OCI-LY1 (cell line): Measurements from ENCODE around the gene FREM2.

Experiments used
- H2AFZ ChIP-seq: fragments of 200-600 bp; sonication (generic), shearing (Covaris generic); 2 replicates; pipeline ENCODE4 v1.6.0; 2014; ENCODE audit warnings: antibody characterized with exemption, mild to moderate bottlenecking, low read length
- H3F3A ChIP-seq: fragments of 200-600 bp; sonication (generic), shearing (Covaris generic); 2 replicates; pipeline ENCODE4 v1.6.0; 2014; ENCODE audit warnings: mild to moderate bottlenecking, antibody characterized with exemption, low read length, moderate library complexity; ENCODE audit not compliant: insufficient read depth
- H3K27ac ChIP-seq: fragments of 200-600 bp; sonication (generic); 2 replicates; pipeline ENCODE4 v1.5.1; 2014; ENCODE audit warnings: low read length, mixed run types, mild to moderate bottlenecking, low read depth; ENCODE audit not compliant: poor library complexity, severe bottlenecking
- H3K27me3 ChIP-seq: fragments of 200-600 bp; sonication (generic); 2 replicates; pipeline ENCODE4 v1.6.0; 2014; ENCODE audit warnings: antibody characterized with exemption, mild to moderate bottlenecking, low read length, moderate library complexity; ENCODE audit not compliant: insufficient read depth
- H3K36me3 ChIP-seq: fragments of 200-600 bp; sonication (generic); 2 replicates; pipeline ENCODE4 v1.6.1; 2014; ENCODE audit warnings: mild to moderate bottlenecking, antibody characterized with exemption, low read length, moderate library complexity, mixed read lengths; ENCODE audit not compliant: insufficient read depth
- H3K4me1 ChIP-seq: fragments of 200-600 bp; sonication (generic); 2 replicates; pipeline ENCODE4 v1.5.1; 2014; ENCODE audit warnings: mild to moderate bottlenecking, low read length, moderate library complexity; ENCODE audit not compliant: insufficient read depth, severe bottlenecking
- H3K4me2 ChIP-seq: fragments of 200-600 bp; sonication (generic), shearing (Covaris generic); 2 replicates; pipeline ENCODE4 v1.6.1; 2014; ENCODE audit warnings: low read length
- H3K4me3 ChIP-seq: fragments of 200-600 bp; sonication (generic); 2 replicates; pipeline ENCODE4 v1.5.1; 2014; ENCODE audit warnings: low read length, low read depth, mild to moderate bottlenecking, mixed read lengths; ENCODE audit not compliant: poor library complexity, severe bottlenecking
- H3K79me2 ChIP-seq: fragments of 200-600 bp; shearing (Covaris generic); 2 replicates; pipeline ENCODE4 v1.6.1; 2016; ENCODE audit warnings: mixed run types, low read length, mixed read lengths; ENCODE audit not compliant: insufficient read depth
- H3K9ac ChIP-seq: fragments of 200-600 bp; sonication (generic), shearing (Covaris generic); 2 replicates; pipeline ENCODE4 v1.6.1; 2014; ENCODE audit warnings: mild to moderate bottlenecking, low read length, mixed read lengths
- H3K9me2 ChIP-seq: fragments of 200-600 bp; sonication (generic), shearing (Covaris generic); 2 replicates; pipeline ENCODE4 v1.6.1; 2014; ENCODE audit warnings: low read depth, mild to moderate bottlenecking, low read length, mixed read lengths
- H3K9me3 ChIP-seq: fragments of 200-600 bp; shearing (Covaris generic); 2 replicates; pipeline ENCODE4 v1.6.1; 2014; ENCODE audit warnings: low read length, mixed read lengths
- H4K20me1 ChIP-seq: fragments of 200-600 bp; sonication (generic), shearing (Covaris generic); 2 replicates; pipeline ENCODE4 v1.6.0; 2016; ENCODE audit warnings: mild to moderate bottlenecking, low read length; ENCODE audit not compliant: insufficient read depth
- CTCF ChIP-seq: fragments of 200-600 bp; sonication (generic), shearing (Covaris generic); IDR thresholded peaks from 2 replicates; pipeline ENCODE4 v1.5.1; 2017; ENCODE audit warnings: mild to moderate bottlenecking, antibody characterized with exemption, low read length, moderate library complexity, mixed read lengths
- EZH2 ChIP-seq: fragments of 200-600 bp; sonication (generic), shearing (Covaris generic); IDR thresholded peaks from 2 replicates; pipeline ENCODE4 v1.8.0; 2017; ENCODE audit warnings: borderline replicate concordance, mixed run types, mild to moderate bottlenecking, antibody characterized with exemption, low read length, moderate library complexity, mixed read lengths

The FREM2 gene

GRCh38 chr13:38922170-38922569 is 235.3 kb downstream of the FREM2 start:
- no peak overlapping the region for H3K9ac ChIP-seq
- no peaks in the 10 kb centered on the region for H3K79me2 ChIP-seq
- H3K27ac ChIP-seq = no peak overlapping the region
- no peaks in the 10 kb centered on the region for H3F3A ChIP-seq
- no peaks in the 10 kb centered on the region for H4K20me1 ChIP-seq
- H3K27me3 ChIP-seq = no peaks in the 10 kb centered on the region; the same call in 1 of the 2 replicates
- H3K4me2 ChIP-seq = no peak overlapping the region
- H3K9me3 ChIP-seq = no peaks in the 10 kb centered on the region
- no peak for TF ChIP-seq EZH2
- TF ChIP-seq CTCF = no peak
- H2AFZ ChIP-seq = no peak overlapping the region
- H3K4me3 ChIP-seq = no peak overlapping the region
- H3K4me1 ChIP-seq = no peaks in the 10 kb centered on the region
- H3K36me3 ChIP-seq = no peaks in the 10 kb centered on the region
- no peaks in the 10 kb centered on the region for H3K9me2 ChIP-seq

GRCh38 chr13:38933786-38934185 is 246.9 kb downstream of the FREM2 start:
- no peak for TF ChIP-seq CTCF
- no peak for TF ChIP-seq EZH2
- H3K4me2 ChIP-seq = no peak overlapping the region

More at GRCh38 chr13:38933786-38934185, 246.9 kb downstream of the FREM2 start:
- H3K27ac ChIP-seq = no peak overlapping the region
- no peaks in the 10 kb centered on the region for H3K36me3 ChIP-seq
- no peak overlapping the region for H2AFZ ChIP-seq
- no peaks in the 10 kb centered on the region for H3K27me3 ChIP-seq
- H3K9ac ChIP-seq = no peak overlapping the region
- no peaks in the 10 kb centered on the region for H3K9me2 ChIP-seq
- no peaks in the 10 kb centered on the region for H3F3A ChIP-seq
- H4K20me1 ChIP-seq = no peaks in the 10 kb centered on the region
- H3K4me3 ChIP-seq = no peak overlapping the region
- H3K9me3 ChIP-seq = no peaks in the 10 kb centered on the region
- H3K79me2 ChIP-seq = no peaks in the 10 kb centered on the region
- no peaks in the 10 kb centered on the region for H3K4me1 ChIP-seq
